Neural progenitor cell (in vitro differentiated cells): Measurements from ENCODE around the gene BCL7C. TPM values are rescaled to one million over a fixed set of nuclear protein-coding genes. Genes with fewer than 3 reads are reported as not detected.

ENCODE experiments used
- DNase-seq: peaks from one replicate; pipeline ENCODE4 v3.0.0-alpha.2; 2016; ENCODE audit warnings: low spot score
- H2AFZ ChIP-seq: fragments of 200-600 bp; sonication (generic); replicated peaks from 2 replicates; pipeline ENCODE4 v1.6.1; 2016; ENCODE audit warnings: antibody characterized with exemption
- H3F3A ChIP-seq: fragments of 200-600 bp; sonication (generic); 2 replicates; pipeline ENCODE4 v1.6.1; 2016; ENCODE audit warnings: antibody characterized with exemption, low read depth
- H3K27ac ChIP-seq: fragments of 200-600 bp; sonication (generic); 2 replicates; pipeline ENCODE4 v1.5.1; 2016; ENCODE audit warnings: mild to moderate bottlenecking
- H3K27me3 ChIP-seq: fragments of 200-600 bp; sonication (generic); 2 replicates; pipeline ENCODE4 v1.6.1; 2016; ENCODE audit warnings: mild to moderate bottlenecking, moderate library complexity
- H3K36me3 ChIP-seq: fragments of 200-600 bp; sonication (generic); 2 replicates; pipeline ENCODE4 v1.5.1; 2016
- H3K4me1 ChIP-seq: fragments of 200-600 bp; sonication (generic); 2 replicates; pipeline ENCODE4 v1.6.1; 2016; ENCODE audit warnings: mixed run types
- H3K4me2 ChIP-seq: fragments of 200-600 bp; sonication (generic); 2 replicates; pipeline ENCODE4 v1.6.1; 2016
- H3K4me3 ChIP-seq: fragments of 200-600 bp; sonication (generic); 2 replicates; pipeline ENCODE4 v1.5.1; 2016
- H3K79me2 ChIP-seq: fragments of 200-600 bp; sonication (generic); 2 replicates; pipeline ENCODE4 v1.6.1; 2016; ENCODE audit warnings: low read depth
- H3K9ac ChIP-seq: fragments of 200-600 bp; sonication (generic); 2 replicates; pipeline ENCODE4 v1.6.1; 2016
- H3K9me3 ChIP-seq: fragments of 200-600 bp; sonication (generic); 2 replicates; pipeline ENCODE4 v1.5.1; 2016; ENCODE audit warnings: low read depth
- H4K20me1 ChIP-seq: fragments of 200-600 bp; sonication (generic); 2 replicates; pipeline ENCODE4 v1.6.1; 2016; ENCODE audit warnings: low read depth
- H3K27ac Mint-ChIP-seq: 3 replicates; pipeline ENCODE4 v1.8.0; 2021; ENCODE audit warnings: mixed read lengths
- H3K27me3 Mint-ChIP-seq: 2 replicates; pipeline ENCODE4 v1.8.0; 2022; ENCODE audit warnings: low read depth, mild to moderate bottlenecking, inconsistent platforms, moderate library complexity, mixed read lengths; ENCODE audit not compliant: insufficient read depth
- H3K36me3 Mint-ChIP-seq: 3 replicates; pipeline ENCODE4 v1.8.0; 2021; ENCODE audit warnings: mixed read lengths
- H3K4me1 Mint-ChIP-seq: 3 replicates; pipeline ENCODE4 v1.8.0; 2021; ENCODE audit warnings: mixed read lengths
- H3K4me3 Mint-ChIP-seq: 3 replicates; pipeline ENCODE4 v1.8.0; 2021; ENCODE audit warnings: mild to moderate bottlenecking, moderate library complexity, mixed read lengths
- H3K9me3 Mint-ChIP-seq: 3 replicates; pipeline ENCODE4 v1.8.0; 2020; ENCODE audit warnings: mixed read lengths
- CTCF ChIP-seq: fragments of 200-600 bp; sonication (generic); IDR thresholded peaks from 2 replicates; pipeline ENCODE4 v1.5.1; 2017; ENCODE audit warnings: antibody characterized with exemption, mild to moderate bottlenecking
- EZH2 ChIP-seq: fragments of 200-600 bp; sonication (generic); IDR thresholded peaks from 2 replicates; pipeline ENCODE4 v1.6.1; 2017; ENCODE audit warnings: antibody characterized with exemption, mild to moderate bottlenecking, moderate library complexity
- EZH2phosphoT487 ChIP-seq: fragments of 200-600 bp; sonication (generic); IDR thresholded peaks from 2 replicates; pipeline ENCODE4 v1.6.1; 2017; ENCODE audit warnings: antibody characterized with exemption
- total RNA-seq: library from RNA; depleted of rRNA; stranded (reverse); fragments of >200 nt; gene quantifications from 2 replicates; pipeline ENCODE4 v1.2.3, GENCODE V29; 2015; ENCODE audit warnings: low replicate concordance

The BCL7C gene
- total RNA-seq, 1 donor from 2014 or later: 18.3 TPM

- Histone ChIP-seq H3F3A (peaks cover 11% of the 10 kb centered on the region), H3K4me2 (no peak overlapping the region), H3K9me3 (no peaks in the 10 kb centered on the region), H3K36me3 (no peaks in the 10 kb centered on the region), H3K9ac (no peak overlapping the region), H3K4me3 (no peak overlapping the region), H4K20me1 (no peaks in the 10 kb centered on the region), H3K79me2 (no peaks in the 10 kb centered on the region), H2AFZ (no peak overlapping the region), H3K27me3 (no peaks in the 10 kb centered on the region), H3K4me1 (no peaks in the 10 kb centered on the region), H3K27ac (no peak overlapping the region)
- peaks cover 10% of the 10 kb centered on the region for H3K4me1 Mint-ChIP-seq
- TF ChIP-seq EZH2 (no peak), EZH2phosphoT487 (no peak), CTCF (no peak)
- peaks cover 5% of the 10 kb centered on the region for H3K36me3 Mint-ChIP-seq
- peaks cover 4% of the 10 kb centered on the region for H3K9me3 Mint-ChIP-seq
- peaks cover 4% of the 10 kb centered on the region for H3K27me3 Mint-ChIP-seq
- no peak for DNase-seq
- no peak overlapping the region for H3K27ac Mint-ChIP-seq
- H3K4me3 Mint-ChIP-seq: no peak overlapping the region
These were observed 50.4 kb downstream of the BCL7C start for GRCh38 chr16:30843501-30843900.

GRCh38 chr16:30842971-30843370 is 50.9 kb downstream of the BCL7C start:
- Mint-ChIP-seq H3K36me3 (peaks cover 5% of the 10 kb centered on the region), H3K4me3 (no peak overlapping the region), H3K4me1 (peaks cover 10% of the 10 kb centered on the region), H3K9me3 (peaks cover 4% of the 10 kb centered on the region), H3K27me3 (peaks cover 4% of the 10 kb centered on the region), H3K27ac (no peak overlapping the region)
- H3F3A ChIP-seq: peaks cover 11% of the 10 kb centered on the region
- no peak for TF ChIP-seq CTCF
- no peak for TF ChIP-seq EZH2phosphoT487
- TF ChIP-seq EZH2: no peak
- no peak overlapping the region for H3K9ac ChIP-seq
- no peaks in the 10 kb centered on the region for H3K9me3 ChIP-seq
- no peak overlapping the region for H3K4me3 ChIP-seq
- no peaks in the 10 kb centered on the region for H3K27me3 ChIP-seq
- H3K4me1 ChIP-seq: no peaks in the 10 kb centered on the region
- DNase-seq: no peak
- H2AFZ ChIP-seq: no peak overlapping the region
- H3K36me3 ChIP-seq: no peaks in the 10 kb centered on the region
- H3K27ac ChIP-seq: no peak overlapping the region
- H4K20me1 ChIP-seq: no peaks in the 10 kb centered on the region
- H3K4me2 ChIP-seq: no peak overlapping the region
- no peaks in the 10 kb centered on the region for H3K79me2 ChIP-seq

- DNase-seq: no peak
- Mint-ChIP-seq H3K4me1 (peaks cover 10% of the 10 kb centered on the region), H3K27ac (no peak overlapping the region), H3K27me3 (peaks cover 4% of the 10 kb centered on the region), H3K4me3 (no peak overlapping the region), H3K9me3 (peaks cover 4% of the 10 kb centered on the region), H3K36me3 (peaks cover 5% of the 10 kb centered on the region)
- H3K27me3 ChIP-seq: no peaks in the 10 kb centered on the region
- H4K20me1 ChIP-seq: no peaks in the 10 kb centered on the region
- no peaks in the 10 kb centered on the region for H3K9me3 ChIP-seq
- no peak overlapping the region for H3K4me2 ChIP-seq
- no peaks in the 10 kb centered on the region for H3K36me3 ChIP-seq
- H2AFZ ChIP-seq: no peak overlapping the region
- H3K4me3 ChIP-seq: no peak overlapping the region
- no peak overlapping the region for H3K9ac ChIP-seq
- no peak overlapping the region for H3K27ac ChIP-seq
- no peaks in the 10 kb centered on the region for H3K79me2 ChIP-seq
- H3K4me1 ChIP-seq: no peaks in the 10 kb centered on the region
- TF ChIP-seq EZH2phosphoT487: no peak
- TF ChIP-seq EZH2: no peak
- H3F3A ChIP-seq: peaks cover 11% of the 10 kb centered on the region
These were observed 52.5 kb downstream of the BCL7C start for GRCh38 chr16:30841332-30841731.

- Mint-ChIP-seq H3K27me3 (peaks cover 4% of the 10 kb centered on the region), H3K36me3 (peaks cover 5% of the 10 kb centered on the region)
These were observed 53.3 kb downstream of the BCL7C start for GRCh38 chr16:30840611-30841010.

More at GRCh38 chr16:30840611-30841010, 53.3 kb downstream of the BCL7C start:
- no peak overlapping the region for H3K4me3 ChIP-seq
- no peaks in the 10 kb centered on the region for H3K79me2 ChIP-seq
- Mint-ChIP-seq H3K9me3 (peaks cover 4% of the 10 kb centered on the region), H3K4me1 (peaks cover 10% of the 10 kb centered on the region), H3K4me3 (no peak overlapping the region), H3K27ac (no peak overlapping the region)
- H3K4me1 ChIP-seq: no peaks in the 10 kb centered on the region
- H3K27me3 ChIP-seq: no peaks in the 10 kb centered on the region
- TF ChIP-seq EZH2 (no peak), CTCF (no peak), EZH2phosphoT487 (no peak)
- no peak overlapping the region for H3K27ac ChIP-seq
- no peaks in the 10 kb centered on the region for H4K20me1 ChIP-seq
- no peak overlapping the region for H3K9ac ChIP-seq
- no peaks in the 10 kb centered on the region for H3K36me3 ChIP-seq
- no peaks in the 10 kb centered on the region for H3K9me3 ChIP-seq
- H3F3A ChIP-seq: peaks cover 9% of the 10 kb centered on the region
- H3K4me2 ChIP-seq: no peak overlapping the region
- no peak overlapping the region for H2AFZ ChIP-seq
- no peak for DNase-seq
